HepG2 (cell line): ENCODE results near the gene UST. TPM values are rescaled to one million over a fixed set of nuclear protein-coding genes. Genes with fewer than 3 reads are reported as not detected.
A peak's percentile ranks its signal among the peaks of the same experiment; 100 is the strongest.

Experiments used
- ATAC-seq: fragments of 200-7000 bp; cut with Tn5 transposase; 3 replicates; pipeline ENCODE4 v1.9.1; 2020; ENCODE audit warnings: mild to moderate bottlenecking, moderate library complexity
- BruUV-seq: library from RNA; stranded (reverse); fragments of 400-500 nt; replicated peaks from 2 replicates; lab custom pipeline; 2021; lab: Mats Ljungman, UMichigan
- CTCF ChIA-PET: fragments of 300-600 bp; formaldehyde crosslinking; extraction: SDS; loops from one replicate; lab custom pipeline; 2021; ENCODE audit warnings: low total read pairs, inconsistent platforms, low intra/inter-chr PET ratio; lab: Yijun Ruan, JAX
- POLR2A ChIA-PET: fragments of 350-600 bp; sonication (Branson Sonifier 250); formaldehyde crosslinking; loops from one replicate; lab custom pipeline; 2020; ENCODE audit warnings: antibody characterized with exemption, inconsistent platforms; lab: Yijun Ruan, JAX
- DNase-seq: peaks from one replicate; pipeline ENCODE4 v3.0.0-alpha.2; 2015; ENCODE audit warnings: low spot score
- FAIRE-seq: peaks from 3 replicates; lab custom pipeline; 2011; peaks lifted over from hg19 to GRCh38; lab: Jason Lieb, UNC
- H2AFZ ChIP-seq: one replicate; pipeline ENCODE4 v1.6.1; 2011; ENCODE audit warnings: low read length, inconsistent platforms
- H3K27ac ChIP-seq: fragments of 300-600 bp; 3 replicates; pipeline ENCODE4 v1.8.0; 2011; ENCODE audit warnings: mixed run types, mild to moderate bottlenecking, mixed read lengths, low read length, inconsistent platforms; ENCODE audit not compliant: insufficient read depth; ENCODE audit errors: extremely low read length
- H3K27me3 ChIP-seq, 2 experiments: fragments of 200-600 bp in 1 of 2; 2 replicates in 1 of 2; 3 replicates in 1 of 2; pipeline versions ENCODE4 v1.6.0 to v1.8.0; 2011; ENCODE audit warnings: low read length in 2 of 2, mild to moderate bottlenecking in 2 of 2, moderate library complexity in 2 of 2, inconsistent platforms in 1 of 2; ENCODE audit not compliant: insufficient read depth in 2 of 2, control insufficient read depth in 1 of 2
- H3K36me3 ChIP-seq, 2 experiments: fragments of 200-600 bp in 1 of 2; replicated peaks in 1 of 2; 2 replicates in 1 of 2; 3 replicates in 1 of 2; pipeline versions ENCODE4 v1.5.1 to v1.8.0; 2011; ENCODE audit warnings: low read length in 2 of 2, inconsistent platforms in 1 of 2; ENCODE audit not compliant: insufficient read depth in 2 of 2, control insufficient read depth in 1 of 2
- H3K4me1 ChIP-seq: 2 replicates; pipeline ENCODE4 v1.5.1; 2012; ENCODE audit warnings: low read length, inconsistent platforms; ENCODE audit not compliant: insufficient read depth
- H3K4me2 ChIP-seq: 2 replicates; pipeline ENCODE4 v1.6.0; 2011; ENCODE audit warnings: low read depth, low read length, inconsistent platforms
- H3K4me3 ChIP-seq, 3 experiments: fragments of 200-600 bp in 1 of 3; sonication (generic), shearing (Covaris generic) in 1 of 3; replicated peaks in 1 of 3; 2 replicates each; pipeline ENCODE4 v1.5.1; 2011 to 2016; ENCODE audit warnings: low read length in 3 of 3, inconsistent platforms in 2 of 3, low read depth in 2 of 3, mild to moderate bottlenecking in 2 of 3, control low read depth in 1 of 3, mixed read lengths in 1 of 3; ENCODE audit not compliant: insufficient read depth in 1 of 3
- H3K79me2 ChIP-seq: one replicate; pipeline ENCODE4 v1.6.1; 2011; ENCODE audit warnings: low read length, inconsistent platforms; ENCODE audit not compliant: insufficient read depth
- H3K9ac ChIP-seq: 2 replicates; pipeline ENCODE4 v1.6.0; 2011; ENCODE audit warnings: mild to moderate bottlenecking, low read depth, low read length, inconsistent platforms; ENCODE audit not compliant: insufficient read depth
- H3K9me3 ChIP-seq: 2 replicates; pipeline ENCODE4 v1.5.1; 2012; ENCODE audit warnings: mild to moderate bottlenecking, low read length
- H4K20me1 ChIP-seq: 2 replicates; pipeline ENCODE4 v1.6.0; 2011; ENCODE audit warnings: inconsistent platforms, mild to moderate bottlenecking, low read length, moderate library complexity; ENCODE audit not compliant: insufficient read depth
- AGO2 ChIP-seq: fragments of 200-400 bp; formaldehyde crosslinking; optimal IDR thresholded peaks from 2 replicates; pipeline ENCODE3; 2017; ENCODE audit warnings: mild to moderate bottlenecking, low read depth, low read length, moderate library complexity
- CTCF ChIP-seq: sonication (generic); formaldehyde crosslinking; IDR thresholded peaks from 2 replicates; pipeline ENCODE4 v1.5.0; 2020; ENCODE audit warnings: mild to moderate bottlenecking, missing genetic modification reagents, moderate library complexity
- DNMT3B ChIP-seq: conservative IDR thresholded peaks from 2 replicates; pipeline ENCODE4 v1.6.1; 2016; ENCODE audit warnings: missing biosample characterization, control low read depth
- PATZ1 ChIP-seq: sonication (generic); formaldehyde crosslinking; IDR thresholded peaks from 2 replicates; pipeline ENCODE4 v1.4.0; 2020; ENCODE audit warnings: missing genetic modification reagents
- PITX1 ChIP-seq: sonication (generic); formaldehyde crosslinking; IDR thresholded peaks from 2 replicates; pipeline ENCODE4 v1.5.1; 2020; ENCODE audit warnings: mild to moderate bottlenecking, missing genetic modification reagents
- RAD21 ChIP-seq: fragments of 450-650 bp; formaldehyde crosslinking; IDR thresholded peaks from 2 replicates; pipeline ENCODE4 v1.5.0; 2020; ENCODE audit warnings: mild to moderate bottlenecking
- SALL2 ChIP-seq: sonication (generic); formaldehyde crosslinking; IDR thresholded peaks from 2 replicates; pipeline ENCODE4 v1.8.1; 2023; ENCODE audit warnings: mild to moderate bottlenecking, missing genetic modification reagents, inconsistent platforms
- SNAPC2 ChIP-seq: sonication (generic); formaldehyde crosslinking; IDR thresholded peaks from 2 replicates; pipeline ENCODE4 v1.8.1; 2022; ENCODE audit warnings: mild to moderate bottlenecking, missing genetic modification reagents
- STAG1 ChIP-seq: sonication (generic); formaldehyde crosslinking; IDR thresholded peaks from 2 replicates; pipeline ENCODE4 v1.4.0; 2020; ENCODE audit warnings: missing genetic modification reagents
- ZNF747 ChIP-seq: sonication (generic); formaldehyde crosslinking; IDR thresholded peaks from 2 replicates; pipeline ENCODE4 v1.8.1; 2023; ENCODE audit warnings: missing genetic modification reagents, mild to moderate bottlenecking, borderline replicate concordance
- ZNF75D ChIP-seq: sonication (generic); formaldehyde crosslinking; IDR thresholded peaks from 2 replicates; pipeline ENCODE4 v1.8.1; 2023; ENCODE audit warnings: missing genetic modification reagents, mild to moderate bottlenecking, borderline replicate concordance
- ZNF777 ChIP-seq: sonication (generic); formaldehyde crosslinking; IDR thresholded peaks from 2 replicates; pipeline ENCODE4 v1.4.0; 2020; ENCODE audit warnings: missing genetic modification reagents
- ZNF780A ChIP-seq: sonication (generic); formaldehyde crosslinking; IDR thresholded peaks from 2 replicates; pipeline ENCODE4 v1.8.0; 2022; ENCODE audit warnings: mild to moderate bottlenecking, missing genetic modification reagents, moderate library complexity
- ZNF883 ChIP-seq: sonication (generic); formaldehyde crosslinking; IDR thresholded peaks from 2 replicates; pipeline ENCODE4 v1.5.1; 2020; ENCODE audit warnings: mild to moderate bottlenecking, missing genetic modification reagents; ENCODE audit errors: not compliant biosample characterization
- WGBS: methylation state at CpG from one replicate; pipeline ENCODE4 v1.1.6; 2017; ENCODE audit warnings: low lambda C conversion rate; 5-methylcytosine and 5-hydroxymethylcytosine counted together
- in situ Hi-C: cut with HindIII; loops from 2 replicates; pipeline ENCODE4 v1.10.0; 2017; ENCODE audit warnings: low pct_unique_long_range_greater_than_20kb; ENCODE audit not compliant: extremely low pct_ligation_motif_present
- intact Hi-C: fragments of 100-400 bp; cut with micrococcal nuclease; formaldehyde crosslinking; loops from one replicate; pipeline ENCODE4 v1.10.0; 2022; ENCODE audit not compliant: unreplicated experiment
- polyA plus RNA-seq, 8 experiments: library from polyadenylated mRNA; depleted of rRNA in 3 of 8; stranded (reverse) in 7 of 8; unstranded in 1 of 8; fragments of >200 nt; fragmentation: Illumina TruSeq in 4 of 8; extraction: Trizol in 4 of 8; gene quantifications; 2 replicates each; pipeline versions ENCODE4 v1.2.1 to v1.2.3, GENCODE V29; 2011 to 2016; ENCODE audit warnings: low read depth in 4 of 8, missing spikeins in 1 of 8, mixed read lengths in 1 of 8; ENCODE audit not compliant: insufficient read depth in 1 of 8
- total RNA-seq, 5 experiments: library from RNA; depleted of rRNA; stranded (reverse); fragments of >200 nt; fragmentation: Illumina TruSeq; extraction: Trizol; gene quantifications; 2 replicates each; pipeline ENCODE4 v1.2.3, GENCODE V29; 2016; ENCODE audit warnings: low read depth in 1 of 5

The UST gene
- total and polyA plus RNA-seq, 2 of the 13 experiments (the other 11 are each of a cell fraction or from before 2014, with no cell fraction given) = 0.27 TPM; not detected in 1

GRCh38 chr6:148746363-148747144 is at the start of gene UST (continued):
- TF ChIP-seq CTCF (CRISPR knock-in tag) = peak; percentile 37; the same call in 1 of the 2 replicates
- TF ChIP-seq SALL2 (CRISPR knock-in tag) = no peak
- peak; percentile 44; the same call in 1 of the 2 replicates for TF ChIP-seq PATZ1
- TF ChIP-seq STAG1 (CRISPR knock-in tag) = peak; percentile 22; the same call in 1 of the 2 replicates
- no peak for TF ChIP-seq DNMT3B
- peak; percentile 15; the same call in 1 of the 2 replicates for TF ChIP-seq ZNF777 (CRISPR knock-in tag)
- TF ChIP-seq ZNF883 = peak; percentile 0

GRCh38 chr6:148697895-148698440 is 48.9 kb upstream of the UST start:
- POLR2A ChIA-PET = no interaction called here
- ATAC-seq (no peak), DNase-seq (no peak), FAIRE-seq (no peak)
- H3K4me2 ChIP-seq = no peak overlapping the region
- no peaks in the 10 kb centered on the region for H3K79me2 ChIP-seq
- 56% methylated on average over 21 of the region's 26 CpGs for WGBS
- H3K27ac ChIP-seq = no peak overlapping the region
- no peak overlapping the region for H3K4me3 ChIP-seq
- no peak overlapping the region for H2AFZ ChIP-seq
- intact Hi-C loops = no loop called here
- no TSS peak for BruUV-seq
- no peak overlapping the region for H3K9ac ChIP-seq
- no peaks in the 10 kb centered on the region for H3K36me3 ChIP-seq
- no peaks in the 10 kb centered on the region for H3K4me1 ChIP-seq
- no peaks in the 10 kb centered on the region for H4K20me1 ChIP-seq
- in situ Hi-C loops = no loop called here
- H3K9me3 ChIP-seq = no peaks in the 10 kb centered on the region
- no peaks in the 10 kb centered on the region; a peak in 1 of 5 replicates for H3K27me3 ChIP-seq
- CTCF ChIA-PET = no interaction called here
- TF ChIP-seq PITX1 (CRISPR knock-in tag) (no peak), ZNF747 (CRISPR knock-in tag) (no peak), AGO2 (no peak), STAG1 (CRISPR knock-in tag) (no peak), RAD21 (CRISPR knock-in tag) (no peak), ZNF780A (no peak), ZNF75D (CRISPR knock-in tag) (no peak), SNAPC2 (no peak)
